NCI-H2196 (cell line): ENCODE measurements around the gene YTHDC1.

Experiments used
- DNase-seq: peaks from one replicate; lab custom pipeline; 2025; ENCODE audit not compliant: unreplicated experiment; lab: John Stamatoyannopoulos, UW

YTHDC1 gene

GRCh38 chr4:68359508-68359907 is 9.6 kb upstream of the YTHDC1 start:
- DNase-seq: no peak

GRCh38 chr4:68358988-68359387 is 9.1 kb upstream of the YTHDC1 start:
- DNase-seq: no peak

- no peak for DNase-seq
Observed at GRCh38 chr4:68352791-68353190, 2.9 kb upstream of the YTHDC1 start.

GRCh38 chr4:68349279-68349648 is 626 bp downstream of the YTHDC1 start:
- DNase-seq: no peak

- no peak for DNase-seq
Observed at GRCh38 chr4:68348577-68348976, 1.3 kb downstream of the YTHDC1 start.

- DNase-seq: no peak
Observed at GRCh38 chr4:68347845-68348244, 2.0 kb downstream of the YTHDC1 start.

GRCh38 chr4:68346461-68346860 is 3.4 kb downstream of the YTHDC1 start:
- DNase-seq: no peak

- DNase-seq: no peak
Observed at GRCh38 chr4:68344785-68345184, 5.1 kb downstream of the YTHDC1 start.

- no peak for DNase-seq
Observed at GRCh38 chr4:68344049-68344448, 5.8 kb downstream of the YTHDC1 start.

- DNase-seq: no peak
Observed at GRCh38 chr4:68342134-68342533, 7.8 kb downstream of the YTHDC1 start.

- DNase-seq: no peak
Observed at GRCh38 chr4:68338625-68339024, 11.3 kb downstream of the YTHDC1 start.

GRCh38 chr4:68337522-68337921 is 12.4 kb downstream of the YTHDC1 start:
- DNase-seq: no peak

- no peak for DNase-seq
Observed at GRCh38 chr4:68337004-68337403, 12.9 kb downstream of the YTHDC1 start.

GRCh38 chr4:68336530-68336929 is 13.4 kb downstream of the YTHDC1 start:
- DNase-seq: no peak

GRCh38 chr4:68326141-68326540 is 23.7 kb downstream of the YTHDC1 start:
- no peak for DNase-seq

GRCh38 chr4:68324519-68325262 is 25.2 kb downstream of the YTHDC1 start:
- DNase-seq: no peak

GRCh38 chr4:68319040-68319439 is 30.9 kb downstream of the YTHDC1 start:
- no peak for DNase-seq

- DNase-seq: no peak
Observed at GRCh38 chr4:68316193-68316969, 33.5 kb downstream of the YTHDC1 start.

GRCh38 chr4:68310651-68311247 is 39.1 kb downstream of the YTHDC1 start:
- DNase-seq: no peak

- no peak for DNase-seq
Observed at GRCh38 chr4:68304731-68305130, 45.2 kb downstream of the YTHDC1 start.

GRCh38 chr4:68299492-68300457 is 50.1 kb downstream of the YTHDC1 start:
- DNase-seq: no peak
